ENCODE results near the gene CPA2. TPM values are rescaled to one million over a fixed set of nuclear protein-coding genes. Genes with fewer than 3 reads are reported as not detected.

CPA2 gene
- total RNA-seq, 2 donors from 2014 or later: not detected

DNA sequence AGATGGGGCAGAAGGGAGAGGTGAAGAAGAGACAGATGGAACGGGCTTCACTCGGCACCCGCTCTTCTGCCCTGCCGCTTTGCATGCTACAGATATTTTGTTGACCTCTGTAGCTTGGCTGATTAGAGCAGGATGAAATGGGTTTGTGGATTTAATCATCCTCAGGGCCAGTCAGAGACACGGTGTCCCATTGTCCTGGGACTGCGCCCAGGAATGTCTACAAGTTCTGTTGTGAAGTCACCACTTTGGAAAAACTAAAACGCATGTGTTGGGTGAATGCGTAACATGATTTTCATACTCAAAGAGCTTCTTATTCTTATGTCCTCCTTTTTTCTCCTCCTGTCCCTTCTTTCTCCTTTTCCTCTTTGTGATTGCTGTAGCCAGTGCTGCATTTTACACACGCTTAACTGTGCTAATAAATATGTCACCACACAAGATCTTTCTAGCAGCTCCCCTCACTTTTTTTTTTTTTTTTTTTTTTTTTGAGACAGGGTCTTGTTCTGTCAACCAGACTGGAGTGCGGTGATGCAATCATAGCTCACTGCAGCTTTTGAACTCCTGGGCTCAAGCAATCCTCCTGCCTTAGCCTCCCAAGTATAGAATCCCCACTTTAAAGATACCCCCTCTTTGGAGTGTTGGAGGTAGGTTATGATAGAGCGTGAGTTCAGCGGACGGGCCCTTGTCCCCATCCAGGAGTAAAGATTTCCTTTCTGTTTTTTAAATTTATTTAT lies 29.7 kb downstream of the CPA2 start:
- Mint-ChIP-seq H3K9me3 (no peaks in the 10 kb centered on the region), H3K27me3 (ENCODE audit: low read depth) (no peaks in the 10 kb centered on the region), H3K4me1 (ENCODE audit: low read depth) (no peaks in the 10 kb centered on the region), H3K36me3 (ENCODE audit: insufficient read depth in 2 of 2) (peaks cover 0 to 1% of the 10 kb centered on the region in 2 donors), H3K4me3 (no peak overlapping the region), H3K27ac (no peak overlapping the region)
- DNase-seq (no peak), ATAC-seq (replicated peaks in 1 of 2) (no peak)

DNA sequence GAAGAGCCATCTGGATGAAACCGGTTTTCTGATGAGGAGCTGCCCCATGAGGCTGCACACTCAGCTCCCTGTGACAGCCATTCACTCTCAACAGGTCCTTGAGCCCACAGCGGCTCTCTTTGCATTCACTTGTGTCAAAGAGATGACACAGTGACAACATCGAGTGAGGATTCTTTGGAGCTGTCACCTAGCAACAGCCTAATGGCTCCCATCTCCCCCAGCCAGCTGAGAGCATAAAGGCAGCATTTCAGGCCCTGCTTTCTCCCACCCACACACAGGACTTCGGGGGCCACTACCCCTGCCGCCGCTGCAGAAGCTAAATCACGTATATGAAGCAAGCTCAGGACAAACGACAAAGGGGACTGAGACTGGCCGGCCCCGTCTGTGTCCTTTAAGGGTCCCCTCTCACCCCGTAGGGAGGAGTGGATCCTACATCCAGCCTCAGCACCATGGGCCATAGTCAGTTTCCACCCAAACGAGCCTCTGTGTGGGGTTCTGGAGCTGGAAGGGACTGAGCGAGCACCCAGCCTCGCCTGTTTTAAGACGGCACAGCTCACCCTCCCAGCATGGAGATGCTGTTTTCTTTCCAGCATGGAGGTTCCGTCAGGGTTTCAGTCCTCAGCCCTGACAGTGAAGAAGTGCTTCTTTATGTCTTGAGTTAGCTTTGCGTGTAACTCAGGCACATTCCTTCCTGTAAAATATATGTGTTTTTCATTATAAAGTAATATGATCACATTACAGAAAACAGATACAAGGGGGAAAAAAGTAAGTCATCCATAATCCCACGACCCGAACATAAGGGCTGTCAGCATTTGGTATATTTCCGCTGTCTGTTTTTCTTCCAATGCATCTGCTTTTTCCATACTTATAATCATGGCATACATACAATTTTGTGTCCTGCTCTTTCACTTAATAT lies 31.2 kb downstream of the CPA2 start:
- Mint-ChIP-seq H3K4me1 (ENCODE audit: low read depth) (no peaks in the 10 kb centered on the region), H3K4me3 (no peak overlapping the region), H3K36me3 (ENCODE audit: insufficient read depth in 2 of 2) (peaks cover 0 to 1% of the 10 kb centered on the region in 2 donors), H3K9me3 (no peaks in the 10 kb centered on the region), H3K27me3 (ENCODE audit: low read depth) (no peaks in the 10 kb centered on the region), H3K27ac (no peak overlapping the region)
- DNase-seq (no peak), ATAC-seq (replicated peaks in 1 of 2) (no peak)

DNA sequence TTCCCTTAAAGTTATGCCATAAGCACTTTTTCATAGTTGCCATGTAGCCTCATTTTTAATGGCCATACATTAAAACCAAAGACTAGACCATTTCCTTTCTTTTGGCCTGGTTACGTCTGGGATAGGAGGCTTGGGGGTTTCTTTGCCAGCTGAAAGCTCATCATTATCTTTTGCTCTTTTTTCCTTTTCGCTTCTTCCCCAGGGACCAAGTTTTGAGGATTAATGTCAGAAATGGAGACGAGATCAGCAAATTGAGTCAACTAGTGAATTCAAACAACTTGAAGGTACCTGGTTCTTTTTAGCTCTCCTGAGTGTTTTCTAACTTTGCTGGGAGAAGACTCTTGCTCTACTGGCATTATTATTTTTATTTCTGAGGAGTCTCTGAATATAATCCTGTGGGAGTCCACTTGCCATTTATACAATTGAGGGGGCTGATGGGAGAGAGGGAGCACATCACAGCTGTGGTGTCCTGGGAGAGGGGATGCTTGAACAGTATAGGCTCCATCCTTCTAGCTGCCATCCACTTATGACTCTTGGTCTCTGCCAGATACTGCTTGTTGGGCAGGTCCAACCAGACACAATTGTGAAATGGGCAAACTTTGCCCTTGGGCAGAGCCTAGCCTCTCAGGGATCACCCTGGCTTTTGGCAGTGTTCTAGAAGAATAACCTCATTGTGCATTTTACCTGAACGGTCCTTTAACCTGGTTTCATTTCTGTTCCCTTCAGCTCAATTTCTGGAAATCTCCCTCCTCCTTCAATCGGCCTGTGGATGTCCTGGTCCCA lies 32.1 kb downstream of the CPA2 start:
- Mint-ChIP-seq H3K4me1 (ENCODE audit: low read depth) (no peaks in the 10 kb centered on the region), H3K36me3 (ENCODE audit: insufficient read depth in 2 of 2) (peaks cover 0 to 1% of the 10 kb centered on the region in 2 donors), H3K4me3 (no peak overlapping the region)

DNA sequence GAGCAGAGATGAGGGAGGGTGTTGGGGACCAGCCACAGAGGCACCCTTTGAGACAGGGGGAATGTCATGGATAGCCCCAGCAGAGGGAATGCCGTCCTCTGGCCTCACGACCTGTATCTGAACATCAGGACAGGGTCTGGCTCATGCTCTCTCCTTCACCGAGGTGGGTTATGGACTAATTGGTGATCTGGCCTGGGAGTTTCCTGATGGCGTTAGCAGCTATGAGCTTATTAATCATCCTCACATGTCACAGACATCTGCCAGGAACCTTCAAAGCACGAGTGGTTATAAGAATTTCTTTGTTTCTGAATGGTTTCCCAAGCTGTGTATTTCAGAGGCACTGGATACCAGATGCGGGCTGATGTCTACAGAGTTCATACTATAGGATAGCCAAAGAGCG lies 33.2 kb downstream of the CPA2 start:
- Mint-ChIP-seq H3K4me1 (ENCODE audit: low read depth) (no peaks in the 10 kb centered on the region), H3K36me3 (ENCODE audit: insufficient read depth in 2 of 2) (peaks cover 0 to 1% of the 10 kb centered on the region in 2 donors), H3K27me3 (ENCODE audit: low read depth) (no peaks in the 10 kb centered on the region), H3K9me3 (no peaks in the 10 kb centered on the region), H3K27ac (no peak overlapping the region), H3K4me3 (no peak overlapping the region)
- no peak for ATAC-seq (replicated peaks in 1 of 2)
- DNase-seq: no peak

More for the DNA sequence above, 32.1 kb downstream of the CPA2 start:
- DNase-seq (no peak), ATAC-seq (replicated peaks in 1 of 2) (no peak)
- Mint-ChIP-seq H3K27ac (no peak overlapping the region), H3K9me3 (no peaks in the 10 kb centered on the region), H3K27me3 (ENCODE audit: low read depth) (no peaks in the 10 kb centered on the region)

DNA sequence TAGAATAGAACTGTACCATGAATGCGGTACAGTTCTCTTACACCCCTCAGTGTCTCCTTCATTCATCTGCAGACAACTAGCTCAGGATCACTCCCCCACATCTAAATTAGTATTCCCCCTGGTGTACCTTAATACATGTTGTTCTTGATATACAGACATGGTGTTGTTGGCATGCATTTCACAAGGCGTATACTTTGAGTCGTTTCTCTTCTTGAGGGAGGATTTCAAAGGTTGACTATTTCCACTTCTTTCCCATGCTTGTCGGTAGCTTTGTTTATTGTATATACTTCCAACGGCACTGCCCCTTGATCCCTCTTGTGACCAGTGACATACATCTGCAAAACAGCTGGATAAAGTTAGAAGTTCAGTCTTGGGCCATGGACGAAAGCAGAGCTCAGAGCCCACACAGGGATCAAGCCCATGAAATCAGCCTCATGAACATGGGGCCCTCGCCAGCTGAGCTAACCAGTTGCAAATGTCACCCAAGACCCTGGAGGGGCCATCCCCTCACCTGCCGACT lies 34.9 kb downstream of the CPA2 start:
- Mint-ChIP-seq H3K27me3 (ENCODE audit: low read depth) (no peaks in the 10 kb centered on the region), H3K4me3 (no peak overlapping the region), H3K9me3 (no peaks in the 10 kb centered on the region), H3K4me1 (ENCODE audit: low read depth) (no peaks in the 10 kb centered on the region), H3K36me3 (ENCODE audit: insufficient read depth in 2 of 2) (peaks cover 0 to 1% of the 10 kb centered on the region in 2 donors), H3K27ac (no peak overlapping the region)
- DNase-seq (no peak), ATAC-seq (replicated peaks in 1 of 2) (no peak)

DNA sequence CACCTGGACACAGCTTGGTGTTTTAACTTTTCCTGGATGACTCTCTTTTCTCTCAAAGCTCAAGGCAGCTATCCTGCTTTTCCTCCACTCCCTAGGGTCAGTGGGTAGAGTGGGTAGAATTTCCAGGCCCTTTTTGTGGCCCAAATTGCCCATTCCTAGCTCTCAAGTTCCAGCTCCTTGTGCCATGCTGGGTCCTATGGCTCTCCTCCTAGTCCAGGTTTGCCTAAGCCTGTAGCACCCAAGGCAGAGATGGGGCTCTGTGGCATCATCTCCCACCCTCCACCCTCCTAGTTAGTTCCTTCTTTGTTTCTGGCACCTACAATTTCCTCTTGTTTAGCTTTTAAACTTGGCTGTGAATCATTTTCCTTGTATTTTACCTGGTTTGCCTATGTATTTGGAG lies 36.0 kb downstream of the CPA2 start:
- Mint-ChIP-seq H3K27me3 (ENCODE audit: low read depth) (no peaks in the 10 kb centered on the region), H3K36me3 (ENCODE audit: insufficient read depth in 2 of 2) (peaks cover 0 to 1% of the 10 kb centered on the region in 2 donors), H3K4me3 (no peak overlapping the region), H3K4me1 (ENCODE audit: low read depth) (no peaks in the 10 kb centered on the region), H3K27ac (no peak overlapping the region), H3K9me3 (no peaks in the 10 kb centered on the region)
- no peak for ATAC-seq (replicated peaks in 1 of 2)
- DNase-seq: no peak

DNA sequence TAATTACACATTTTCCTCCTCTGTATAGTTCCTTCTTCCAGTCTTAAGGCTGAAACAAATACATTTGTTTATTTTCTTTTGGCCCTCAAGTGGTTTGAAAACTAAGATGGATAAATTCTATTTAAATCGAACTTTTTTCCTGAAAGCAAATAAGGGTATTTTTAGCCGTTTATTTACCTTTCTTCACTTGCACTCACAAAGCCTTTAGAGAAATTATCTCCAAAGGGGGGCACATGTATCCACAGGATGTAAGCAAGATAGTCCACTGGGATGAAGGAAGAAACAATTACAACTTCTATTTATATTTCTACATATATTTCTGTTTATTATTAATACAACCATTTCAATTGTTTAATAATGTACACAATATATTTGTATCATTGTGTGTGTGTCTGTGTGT lies 36.5 kb downstream of the CPA2 start:
- Mint-ChIP-seq H3K9me3 (no peaks in the 10 kb centered on the region), H3K4me3 (no peak overlapping the region), H3K27ac (no peak overlapping the region), H3K4me1 (ENCODE audit: low read depth) (no peaks in the 10 kb centered on the region), H3K36me3 (ENCODE audit: insufficient read depth in 2 of 2) (peaks cover 0 to 1% of the 10 kb centered on the region in 2 donors), H3K27me3 (ENCODE audit: low read depth) (no peaks in the 10 kb centered on the region)
- ATAC-seq (replicated peaks in 1 of 2) (no peak), DNase-seq (no peak)

DNA sequence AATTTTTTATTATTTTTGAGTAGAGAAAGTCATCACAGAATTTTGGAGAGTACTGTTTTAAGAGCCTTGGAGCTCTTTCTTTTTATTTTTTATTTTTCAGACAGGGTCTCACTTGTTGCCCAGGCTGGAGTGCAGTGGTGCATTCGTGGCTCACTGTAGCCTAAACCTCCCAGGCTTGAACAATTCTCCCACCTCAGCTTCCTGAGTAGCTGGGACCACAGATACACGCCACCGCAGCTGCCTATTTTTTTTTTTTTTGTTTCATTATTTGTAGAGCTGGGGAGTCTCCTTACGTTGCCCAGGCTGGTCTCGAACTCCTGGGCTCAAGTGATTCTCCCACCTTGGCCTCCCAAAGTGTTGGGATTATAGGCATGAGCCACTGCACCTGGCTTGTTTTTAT lies 36.9 kb downstream of the CPA2 start:
- peaks cover 0 to 1% of the 10 kb centered on the region in 2 donors for H3K36me3 Mint-ChIP-seq (ENCODE audit: insufficient read depth in 2 of 2)
- no peak overlapping the region for H3K4me3 Mint-ChIP-seq
- ATAC-seq (replicated peaks in 1 of 2): no peak
- no peak for DNase-seq
- no peak overlapping the region for H3K27ac Mint-ChIP-seq
- H3K9me3 Mint-ChIP-seq: no peaks in the 10 kb centered on the region
- H3K27me3 Mint-ChIP-seq (ENCODE audit: low read depth): no peaks in the 10 kb centered on the region
- no peaks in the 10 kb centered on the region for H3K4me1 Mint-ChIP-seq (ENCODE audit: low read depth)

DNA sequence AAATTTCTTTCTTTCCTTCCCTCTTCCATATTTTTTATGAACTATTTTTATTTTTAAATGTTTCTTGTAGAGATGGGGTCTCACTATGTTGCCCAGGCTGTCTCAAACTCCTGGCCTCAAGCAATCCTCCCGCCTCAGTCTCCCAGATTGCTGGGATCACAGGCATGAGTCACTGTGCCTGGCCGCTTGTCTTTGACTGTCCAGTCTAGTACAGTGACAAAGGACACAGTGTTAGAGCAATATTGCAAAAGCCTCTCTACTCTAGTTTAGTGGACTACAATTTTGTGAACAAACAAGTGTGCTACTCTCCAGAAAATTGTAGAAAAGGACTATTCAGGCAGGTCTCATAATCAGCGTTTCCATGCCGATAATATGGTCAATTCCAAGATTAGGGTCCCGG lies 37.3 kb downstream of the CPA2 start:
- Mint-ChIP-seq H3K36me3 (ENCODE audit: insufficient read depth in 2 of 2) (peaks cover 0 to 1% of the 10 kb centered on the region in 2 donors), H3K4me1 (ENCODE audit: low read depth) (no peaks in the 10 kb centered on the region), H3K27me3 (ENCODE audit: low read depth) (no peaks in the 10 kb centered on the region), H3K9me3 (no peaks in the 10 kb centered on the region), H3K4me3 (no peak overlapping the region), H3K27ac (no peak overlapping the region)
- ATAC-seq (replicated peaks in 1 of 2): no peak
- DNase-seq: no peak

DNA sequence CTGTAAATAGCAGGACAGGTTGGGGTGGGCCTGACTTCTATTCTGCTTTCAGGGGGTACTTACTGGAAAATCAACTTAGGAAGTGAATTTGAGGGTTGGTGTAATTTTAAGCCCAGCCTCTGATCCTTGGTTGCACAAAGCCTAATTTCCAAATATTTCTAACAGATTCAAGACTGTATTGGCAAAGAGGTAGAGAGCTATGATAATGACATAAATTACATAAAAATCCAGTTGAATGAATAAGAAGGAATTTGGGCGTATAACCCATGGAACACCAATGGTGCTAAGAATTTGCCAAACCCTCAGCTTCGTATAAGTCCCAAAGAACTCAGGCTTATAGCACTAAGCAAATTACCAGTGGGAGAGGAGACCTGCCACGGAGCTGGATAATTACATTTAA lies 38.2 kb downstream of the CPA2 start:
- H3K4me1 Mint-ChIP-seq (ENCODE audit: low read depth): peaks cover 3% of the 10 kb centered on the region
- no peak overlapping the region for H3K4me3 Mint-ChIP-seq
- H3K27me3 Mint-ChIP-seq (ENCODE audit: low read depth): no peaks in the 10 kb centered on the region
- peaks cover 0 to 1% of the 10 kb centered on the region in 2 donors for H3K36me3 Mint-ChIP-seq (ENCODE audit: insufficient read depth in 2 of 2)
- H3K9me3 Mint-ChIP-seq: no peaks in the 10 kb centered on the region
- ATAC-seq (replicated peaks in 1 of 2) (no peak), DNase-seq (no peak)
- no peak overlapping the region for H3K27ac Mint-ChIP-seq

DNA sequence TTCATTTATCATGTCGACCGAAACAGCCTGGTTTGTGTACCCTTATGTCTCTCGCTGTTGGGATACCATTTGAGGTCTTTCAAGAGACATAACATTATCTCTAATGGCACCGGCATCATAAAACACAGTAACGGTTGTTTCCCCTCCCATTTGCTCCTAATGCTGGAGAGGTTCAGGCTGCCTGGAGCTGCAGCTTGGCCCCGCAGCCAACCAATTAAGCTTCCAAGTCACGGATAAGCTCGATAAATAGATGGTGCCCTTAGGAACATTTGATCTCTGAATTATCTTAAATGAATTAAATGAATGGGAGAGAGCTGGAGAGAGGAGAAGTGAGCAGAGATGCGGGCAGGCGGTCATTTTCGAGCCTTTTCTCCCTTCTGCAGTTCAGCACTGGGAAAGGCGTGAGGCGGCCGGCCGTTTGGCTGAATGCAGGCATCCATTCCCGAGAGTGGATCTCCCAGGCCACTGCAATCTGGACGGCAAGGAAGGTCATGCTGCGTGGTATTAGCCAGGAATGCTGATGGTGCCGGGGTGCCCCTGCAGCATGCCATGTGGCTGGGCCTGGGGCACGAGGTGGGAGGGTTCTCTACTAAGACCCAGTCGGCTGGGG lies 38.9 kb downstream of the CPA2 start:
- no peaks in the 10 kb centered on the region for H3K27me3 Mint-ChIP-seq (ENCODE audit: low read depth)
- ATAC-seq (replicated peaks in 1 of 2): no peak
- peaks cover 6% of the 10 kb centered on the region for H3K4me1 Mint-ChIP-seq (ENCODE audit: low read depth)
- no peaks in the 10 kb centered on the region for H3K36me3 Mint-ChIP-seq (ENCODE audit: insufficient read depth in 2 of 2)
- DNase-seq: no peak
- H3K9me3 Mint-ChIP-seq: no peaks in the 10 kb centered on the region
- H3K27ac Mint-ChIP-seq: no peak overlapping the region
- no peak overlapping the region for H3K4me3 Mint-ChIP-seq

DNA sequence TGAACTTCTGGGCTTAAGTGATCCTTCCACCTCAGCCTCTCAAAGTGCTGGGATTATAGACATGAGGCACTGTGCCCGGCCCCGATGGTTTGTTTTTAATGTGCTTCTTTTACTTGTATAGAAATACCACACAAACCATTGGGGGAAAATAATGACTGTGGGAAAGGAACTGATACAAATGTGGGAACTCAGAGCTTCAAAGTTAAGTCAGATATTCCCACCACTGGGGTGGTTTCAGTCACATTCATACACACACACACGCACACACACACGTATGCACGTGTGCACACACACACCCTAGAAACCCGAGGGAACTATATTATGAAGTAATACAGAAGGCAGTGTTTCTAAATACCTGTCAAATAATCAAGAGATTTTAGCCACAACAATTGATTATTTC lies 43.3 kb downstream of the CPA2 start:
- peaks cover 6% of the 10 kb centered on the region for H3K4me1 Mint-ChIP-seq (ENCODE audit: low read depth)
- H3K9me3 Mint-ChIP-seq: no peaks in the 10 kb centered on the region
- no peaks in the 10 kb centered on the region for H3K27me3 Mint-ChIP-seq (ENCODE audit: low read depth)
- no peak overlapping the region for H3K27ac Mint-ChIP-seq
- H3K36me3 Mint-ChIP-seq (ENCODE audit: insufficient read depth in 2 of 2): no peaks in the 10 kb centered on the region
- peak in 1 of 2 donors; percentile 8 for DNase-seq
- ATAC-seq (replicated peaks in 1 of 2): peak; percentile 51 to 78
- no peak overlapping the region for H3K4me3 Mint-ChIP-seq
